HCT116 (cell line): ENCODE results near the gene BTD. TPM values are rescaled to one million over a fixed set of nuclear protein-coding genes. Genes with fewer than 3 reads are reported as not detected.

ENCODE experiments used
- ATAC-seq: fragments of 200-7000 bp; cut with Tn5 transposase; 2 replicates; pipeline ENCODE4 v1.9.1; 2020; ENCODE audit warnings: mild to moderate bottlenecking, moderate library complexity
- BruUV-seq: library from RNA; stranded (reverse); fragments of 400-500 nt; replicated peaks from 2 replicates; lab custom pipeline; 2021; lab: Mats Ljungman, UMichigan
- CTCF ChIA-PET: fragments of 300-600 bp; sonication (Branson Sonifier 250); formaldehyde crosslinking; loops from one replicate; lab custom pipeline; 2021; ENCODE audit warnings: antibody characterized with exemption; lab: Charles Lee
- POLR2A ChIA-PET: fragments of 300-600, 350-600 bp; sonication (Branson Sonifier 250); formaldehyde crosslinking; loops from one replicate; lab custom pipeline; 2021; ENCODE audit warnings: antibody characterized with exemption; lab: Charles Lee
- RAD21 ChIA-PET, 2 experiments: fragments of 300-600 bp; sonication (Branson Sonifier 250); formaldehyde crosslinking; loops; one replicate each; lab custom pipeline; 2023; ENCODE audit warnings: low total read pairs in 2 of 2; ENCODE audit not compliant: uncharacterized antibody in 2 of 2, unreplicated experiment in 2 of 2, low non-redundant PET in 1 of 2; lab: Charles Lee
- DNase-seq: peaks from one replicate; pipeline ENCODE4 v3.0.0-alpha.2; 2010; ENCODE audit warnings: low read depth, low spot score
- H2AFZ ChIP-seq: fragments of 200-600 bp; shearing (Covaris generic), sonication (generic); 2 replicates; pipeline ENCODE4 v1.6.1; 2017; ENCODE audit warnings: low read depth, mixed run types, mixed read lengths, antibody characterized with exemption, low read length; ENCODE audit not compliant: poor library complexity, severe bottlenecking
- H3K27ac ChIP-seq: 2 replicates; pipeline ENCODE4 v1.5.1; 2012; ENCODE audit warnings: low read depth, low read length
- H3K27me3 ChIP-seq: fragments of 200-600 bp; sonication (generic); 2 replicates; pipeline ENCODE4 v1.6.1; 2016; ENCODE audit warnings: mixed run types, low read length, mixed read lengths; ENCODE audit not compliant: insufficient read depth
- H3K36me3 ChIP-seq, 2 experiments: fragments of 200-500 bp in 1 of 2; fragments of 200-600 bp in 1 of 2; sonication (Bioruptor generic) in 1 of 2; sonication (generic) in 1 of 2; 2 replicates each; pipeline versions ENCODE4 v1.5.1 to v1.6.1; 2014 to 2016; ENCODE audit warnings: low read length in 2 of 2, inconsistent platforms in 1 of 2, mixed read lengths in 1 of 2, mixed run types in 1 of 2; ENCODE audit not compliant: insufficient read depth in 2 of 2, control insufficient read depth in 1 of 2
- H3K4me1 ChIP-seq, 2 experiments: fragments of 200-600 bp in 1 of 2; sonication (generic) in 1 of 2; 2 replicates each; pipeline versions ENCODE4 v1.5.1 to v1.6.1; 2012 to 2017; ENCODE audit warnings: low read length in 2 of 2, inconsistent platforms in 1 of 2, mild to moderate bottlenecking in 1 of 2, mixed read lengths in 1 of 2, mixed run types in 1 of 2, moderate library complexity in 1 of 2; ENCODE audit not compliant: insufficient read depth in 2 of 2, control insufficient read depth in 1 of 2
- H3K4me2 ChIP-seq: fragments of 200-600 bp; sonication (generic); 2 replicates; pipeline ENCODE4 v1.6.1; 2017; ENCODE audit warnings: mixed run types, low read length, mixed read lengths
- H3K4me3 ChIP-seq, 2 experiments: fragments of 200-600 bp in 1 of 2; sonication (generic) in 1 of 2; replicated peaks in 1 of 2; 2 replicates each; pipeline ENCODE4 v1.5.1; 2011 to 2016; ENCODE audit warnings: low read length in 2 of 2, control low read depth in 1 of 2, low read depth in 1 of 2, mild to moderate bottlenecking in 1 of 2, mixed read lengths in 1 of 2, mixed run types in 1 of 2
- H3K79me2 ChIP-seq: fragments of 200-600 bp; sonication (generic); 2 replicates; pipeline ENCODE4 v1.6.1; 2017; ENCODE audit warnings: mild to moderate bottlenecking, mixed run types, low read length, moderate library complexity, mixed read lengths; ENCODE audit not compliant: insufficient read depth
- H3K9ac ChIP-seq: fragments of 200-600 bp; sonication (generic); 2 replicates; pipeline ENCODE4 v1.6.1; 2016; ENCODE audit warnings: low read length, mixed read lengths
- H3K9me2 ChIP-seq: fragments of 200-600 bp; sonication (generic), shearing (Covaris generic); 2 replicates; pipeline ENCODE4 v1.6.1; 2017; ENCODE audit warnings: mixed run types, mild to moderate bottlenecking, moderate library complexity; ENCODE audit not compliant: insufficient read depth
- H3K9me3 ChIP-seq, 2 experiments: fragments of 200-500 bp in 1 of 2; fragments of 200-600 bp in 1 of 2; sonication (Bioruptor generic) in 1 of 2; sonication (generic) in 1 of 2; 2 replicates each; pipeline ENCODE4 v1.6.1; 2014 to 2017; ENCODE audit warnings: low read length in 2 of 2, mixed read lengths in 2 of 2, inconsistent platforms in 1 of 2, low read depth in 1 of 2, mild to moderate bottlenecking in 1 of 2, mixed run types in 1 of 2, moderate library complexity in 1 of 2; ENCODE audit not compliant: control insufficient read depth in 1 of 2, insufficient read depth in 1 of 2
- H4K20me1 ChIP-seq: fragments of 200-600 bp; sonication (generic), shearing (Covaris generic); 2 replicates; pipeline ENCODE4 v1.6.1; 2017; ENCODE audit warnings: mixed run types, mild to moderate bottlenecking, moderate library complexity; ENCODE audit not compliant: insufficient read depth
- CEBPB ChIP-seq: IDR thresholded peaks from 2 replicates; pipeline ENCODE4 v1.6.1; 2012; ENCODE audit warnings: low read depth
- SIN3A ChIP-seq: IDR thresholded peaks from 2 replicates; pipeline ENCODE4 v1.6.1; 2012; ENCODE audit warnings: low read depth
- SP1 ChIP-seq: IDR thresholded peaks from 2 replicates; pipeline ENCODE4 v1.6.1; 2012; ENCODE audit warnings: low read depth
- ZFX ChIP-seq: fragments of 450-650 bp; IDR thresholded peaks from 2 replicates; pipeline ENCODE4 v1.6.1; 2017
- intact Hi-C: fragments of 100-400 bp; cut with micrococcal nuclease; formaldehyde crosslinking; loops from 2 replicates; pipeline ENCODE4 v1.10.0; 2022
- total RNA-seq: library from RNA; stranded (reverse); gene quantifications from one replicate; pipeline ENCODE4 v1.2.1, GENCODE V29; 2021; ENCODE audit not compliant: unreplicated experiment
- TF ChIP-seq, protein P1 (sequence below): IDR thresholded peaks from 2 replicates; pipeline ENCODE4 v1.6.1; 2011; ENCODE audit warnings: mild to moderate bottlenecking, low read length, moderate library complexity; ENCODE audit not compliant: insufficient replicate concordance; ENCODE audit errors: extremely low read depth
- TF ChIP-seq, protein P2 (sequence below): IDR thresholded peaks from 2 replicates; pipeline ENCODE4 v1.6.1; 2012

The BTD gene
- total RNA-seq, 1 experiment from 2014 or later, result 5.0 TPM

DNA sequence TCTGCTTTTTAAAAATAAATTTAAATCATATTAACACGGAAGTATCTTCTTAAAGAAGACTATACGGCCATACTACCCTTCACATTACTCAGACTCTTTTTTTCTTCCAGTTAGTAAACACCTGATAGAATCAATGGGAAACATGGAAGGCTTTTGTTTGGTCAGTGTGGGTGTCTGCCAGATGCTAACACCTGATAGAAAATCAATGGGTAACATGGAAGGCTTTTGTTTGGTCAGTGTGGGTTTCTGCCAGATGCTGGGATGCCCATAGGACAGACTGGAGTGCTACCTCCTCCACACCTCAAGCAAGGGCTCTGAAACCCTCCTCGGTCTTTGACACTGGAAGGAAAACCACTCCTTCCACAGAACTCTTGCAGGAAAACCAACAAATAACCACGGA, 29.4 kb upstream of the BTD start:
- peaks cover 0 to 7% of the 10 kb centered on the region in 2 experiments; a peak in 1 of 4 replicates for H3K4me1 ChIP-seq
- ChIA-PET RAD21 (no interaction called here), CTCF (interaction anchor here (0.7 kb wide), 1 partner anchor 45 kb away, joined by 3 read pairs; no protein-coding TSS in a partner anchor), POLR2A (no interaction called here)
- H3K9me2 ChIP-seq, result no peaks in the 10 kb centered on the region
- intact Hi-C loops, result no loop called here
- no peaks in the 10 kb centered on the region for H3K79me2 ChIP-seq
- H3K9ac ChIP-seq, result no peak overlapping the region
- DNase-seq (no peak), ATAC-seq (no peak)
- H3K27me3 ChIP-seq, result no peaks in the 10 kb centered on the region
- TF ChIP-seq ZFX, result no peak
- TF ChIP-seq SIN3A, result no peak
- TF ChIP-seq, protein P1, sequence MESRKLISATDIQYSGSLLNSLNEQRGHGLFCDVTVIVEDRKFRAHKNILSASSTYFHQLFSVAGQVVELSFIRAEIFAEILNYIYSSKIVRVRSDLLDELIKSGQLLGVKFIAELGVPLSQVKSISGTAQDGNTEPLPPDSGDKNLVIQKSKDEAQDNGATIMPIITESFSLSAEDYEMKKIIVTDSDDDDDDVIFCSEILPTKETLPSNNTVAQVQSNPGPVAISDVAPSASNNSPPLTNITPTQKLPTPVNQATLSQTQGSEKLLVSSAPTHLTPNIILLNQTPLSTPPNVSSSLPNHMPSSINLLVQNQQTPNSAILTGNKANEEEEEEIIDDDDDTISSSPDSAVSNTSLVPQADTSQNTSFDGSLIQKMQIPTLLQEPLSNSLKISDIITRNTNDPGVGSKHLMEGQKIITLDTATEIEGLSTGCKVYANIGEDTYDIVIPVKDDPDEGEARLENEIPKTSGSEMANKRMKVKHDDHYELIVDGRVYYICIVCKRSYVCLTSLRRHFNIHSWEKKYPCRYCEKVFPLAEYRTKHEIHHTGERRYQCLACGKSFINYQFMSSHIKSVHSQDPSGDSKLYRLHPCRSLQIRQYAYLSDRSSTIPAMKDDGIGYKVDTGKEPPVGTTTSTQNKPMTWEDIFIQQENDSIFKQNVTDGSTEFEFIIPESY, result no peak
- H3K27ac ChIP-seq, result no peak overlapping the region
- H3K9me3 ChIP-seq, result no peaks in the 10 kb centered on the region
- no peaks in the 10 kb centered on the region for H4K20me1 ChIP-seq
- no peak overlapping the region for H3K4me3 ChIP-seq
- H2AFZ ChIP-seq, result no peak overlapping the region
- BruUV-seq, result no TSS peak
- H3K4me2 ChIP-seq, result no peak overlapping the region
- peaks cover 0 to 15% of the 10 kb centered on the region in 2 experiments for H3K36me3 ChIP-seq

DNA sequence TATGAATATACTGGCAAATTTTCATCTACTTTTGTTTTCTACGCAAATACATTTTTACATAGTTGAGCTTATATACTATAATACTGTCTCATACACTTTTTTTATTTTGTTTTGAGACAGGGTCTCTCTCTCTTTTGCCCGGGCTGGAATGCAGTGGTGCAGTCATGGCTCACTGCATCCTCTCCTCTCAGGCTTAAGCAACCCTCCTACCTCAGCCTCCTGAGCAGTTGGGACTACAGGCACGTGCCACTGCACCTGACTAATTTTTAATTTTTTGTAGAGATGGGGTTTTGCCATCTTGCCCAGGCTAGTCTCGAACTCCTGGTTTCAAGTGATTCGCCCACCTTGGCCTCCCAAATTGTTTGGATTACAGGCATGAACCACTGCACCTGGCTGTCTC, 26.1 kb upstream of the BTD start:
- Histone ChIP-seq H3K27me3 (no peaks in the 10 kb centered on the region), H3K27ac (no peak overlapping the region), H3K79me2 (no peaks in the 10 kb centered on the region), H3K4me1 (no peaks in the 10 kb centered on the region), H2AFZ (no peak overlapping the region), H3K4me3 (no peak overlapping the region), H3K9me3 (no peaks in the 10 kb centered on the region), H3K36me3 (peaks cover 4 to 9% of the 10 kb centered on the region in 2 experiments; a peak in 3 of 4 replicates), H3K9me2 (no peaks in the 10 kb centered on the region), H4K20me1 (no peaks in the 10 kb centered on the region), H3K4me2 (no peak overlapping the region)
- POLR2A ChIA-PET, result no interaction called here
- intact Hi-C loops, result no loop called here
- RAD21 ChIA-PET, result no interaction called here
- CTCF ChIA-PET, result no interaction called here
- DNase-seq (no peak), ATAC-seq (no peak)
- BruUV-seq, result no TSS peak
- no peak for TF ChIP-seq SP1
- no peak for TF ChIP-seq ZFX
- no peak for TF ChIP-seq CEBPB
- TF ChIP-seq, protein P2, sequence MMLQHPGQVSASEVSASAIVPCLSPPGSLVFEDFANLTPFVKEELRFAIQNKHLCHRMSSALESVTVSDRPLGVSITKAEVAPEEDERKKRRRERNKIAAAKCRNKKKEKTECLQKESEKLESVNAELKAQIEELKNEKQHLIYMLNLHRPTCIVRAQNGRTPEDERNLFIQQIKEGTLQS, result no peak
- TF ChIP-seq, all 23 proteins: peak for 0
- H3K9ac ChIP-seq, result no peak overlapping the region
